ENCODE data around the gene RSRC1.
"Not testable (repeated sequence)": the region's sequence is repeated elsewhere in the genome, so short reads cannot be mapped to it uniquely, and the experiment has no call there.

Gene RSRC1

DNA sequence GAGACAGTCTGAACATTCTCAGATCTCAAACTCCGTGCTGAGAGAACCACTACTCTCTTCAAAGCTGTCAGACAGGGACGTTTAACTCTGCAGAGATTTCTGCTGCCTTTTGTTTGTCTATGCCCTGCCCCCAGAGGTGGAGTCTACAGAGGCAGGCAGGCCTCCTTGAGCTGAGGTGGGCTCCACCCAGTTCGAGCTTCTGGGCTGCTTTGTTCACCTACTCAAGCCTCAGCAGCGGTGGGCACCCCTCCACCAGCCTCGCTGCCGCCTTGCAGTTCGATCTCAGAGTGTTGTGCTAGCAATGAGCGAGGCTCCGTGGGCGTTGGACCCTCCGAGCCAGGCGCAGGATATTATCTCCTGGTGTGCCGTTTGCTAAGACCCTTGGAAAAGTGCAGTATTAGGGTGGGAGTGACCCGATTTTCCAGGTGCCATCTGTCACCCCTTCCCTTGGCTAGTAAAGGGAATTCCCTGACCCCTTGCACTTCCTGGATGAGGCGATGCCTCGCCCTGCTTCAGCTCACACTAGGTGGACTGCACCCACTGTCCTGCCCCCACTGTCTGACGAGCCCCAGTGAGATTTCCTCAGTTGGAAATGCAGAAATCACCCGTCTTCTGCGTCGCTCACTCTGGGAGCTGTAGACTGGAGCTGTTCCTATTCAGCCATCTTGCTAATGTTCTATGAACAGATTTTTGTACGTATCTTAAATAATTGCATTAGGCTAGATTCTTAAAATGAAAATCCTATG is 220.0 kb downstream of the RSRC1 start:
- DNase-seq (ENCODE audit: low read depth, low spot score), result not testable (repeated sequence)

GRCh38 chr3:158330870-158331269 is 221.0 kb downstream of the RSRC1 start:
- DNase-seq (ENCODE audit: low read depth, low spot score), result no peak

GRCh38 chr3:158333736-158334135 is 223.8 kb downstream of the RSRC1 start:
- no peak for DNase-seq (ENCODE audit: low read depth, low spot score)

DNA sequence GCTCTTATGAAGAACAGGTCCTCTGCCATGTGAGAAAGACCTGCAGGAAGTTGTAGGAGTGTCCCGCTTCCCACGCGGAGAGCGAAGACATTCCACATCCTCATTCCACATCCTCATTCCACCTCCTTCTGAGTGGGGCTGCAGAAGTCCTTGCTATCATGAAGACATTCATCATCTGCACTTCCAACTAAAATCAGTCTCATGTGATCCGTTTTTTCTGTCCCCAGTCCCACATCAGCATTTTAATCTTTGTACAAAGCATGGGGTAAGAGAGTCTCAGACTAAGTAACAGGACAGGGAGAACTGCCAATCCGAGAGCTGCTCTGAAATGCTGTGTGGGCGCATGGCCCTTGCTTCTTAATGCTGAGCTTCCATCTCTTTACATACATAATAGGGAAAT is 227.2 kb downstream of the RSRC1 start:
- no peak for DNase-seq (ENCODE audit: low read depth, low spot score)

- DNase-seq (ENCODE audit: low read depth, low spot score), result no peak
Measured at GRCh38 chr3:158339638-158340037, 229.7 kb downstream of the RSRC1 start.

- DNase-seq (ENCODE audit: low read depth, low spot score), result not testable (repeated sequence)
Measured at GRCh38 chr3:158340951-158341350, 231.1 kb downstream of the RSRC1 start.

DNA sequence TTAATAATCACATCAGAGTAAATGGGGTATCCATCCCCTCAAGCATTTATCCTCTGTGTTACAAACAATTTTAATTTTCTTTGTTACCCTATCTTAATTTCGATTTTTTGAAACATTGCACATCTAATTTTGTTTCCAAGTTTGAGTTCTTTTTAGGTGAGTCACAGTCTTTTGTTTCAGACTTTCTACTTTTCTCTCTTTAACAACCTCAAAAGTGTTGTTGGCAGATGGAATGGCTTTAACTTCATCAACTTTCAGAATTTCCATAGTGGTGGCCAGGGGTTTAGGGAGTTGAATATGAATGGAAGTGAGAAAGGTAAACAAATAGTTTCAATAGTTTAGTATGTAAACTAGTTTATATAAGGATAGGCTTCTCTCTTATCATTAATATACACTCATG is 238.1 kb downstream of the RSRC1 start:
- no peak for DNase-seq (ENCODE audit: low read depth, low spot score)

- no peak for DNase-seq (ENCODE audit: low read depth, low spot score)
Measured at GRCh38 chr3:158350971-158351370, 241.1 kb downstream of the RSRC1 start.

GRCh38 chr3:158352551-158352950 is 242.7 kb downstream of the RSRC1 start:
- no peak for DNase-seq (ENCODE audit: low read depth, low spot score)

GRCh38 chr3:158354713-158355112 is 244.8 kb downstream of the RSRC1 start:
- DNase-seq (ENCODE audit: low read depth, low spot score), result no peak

DNA sequence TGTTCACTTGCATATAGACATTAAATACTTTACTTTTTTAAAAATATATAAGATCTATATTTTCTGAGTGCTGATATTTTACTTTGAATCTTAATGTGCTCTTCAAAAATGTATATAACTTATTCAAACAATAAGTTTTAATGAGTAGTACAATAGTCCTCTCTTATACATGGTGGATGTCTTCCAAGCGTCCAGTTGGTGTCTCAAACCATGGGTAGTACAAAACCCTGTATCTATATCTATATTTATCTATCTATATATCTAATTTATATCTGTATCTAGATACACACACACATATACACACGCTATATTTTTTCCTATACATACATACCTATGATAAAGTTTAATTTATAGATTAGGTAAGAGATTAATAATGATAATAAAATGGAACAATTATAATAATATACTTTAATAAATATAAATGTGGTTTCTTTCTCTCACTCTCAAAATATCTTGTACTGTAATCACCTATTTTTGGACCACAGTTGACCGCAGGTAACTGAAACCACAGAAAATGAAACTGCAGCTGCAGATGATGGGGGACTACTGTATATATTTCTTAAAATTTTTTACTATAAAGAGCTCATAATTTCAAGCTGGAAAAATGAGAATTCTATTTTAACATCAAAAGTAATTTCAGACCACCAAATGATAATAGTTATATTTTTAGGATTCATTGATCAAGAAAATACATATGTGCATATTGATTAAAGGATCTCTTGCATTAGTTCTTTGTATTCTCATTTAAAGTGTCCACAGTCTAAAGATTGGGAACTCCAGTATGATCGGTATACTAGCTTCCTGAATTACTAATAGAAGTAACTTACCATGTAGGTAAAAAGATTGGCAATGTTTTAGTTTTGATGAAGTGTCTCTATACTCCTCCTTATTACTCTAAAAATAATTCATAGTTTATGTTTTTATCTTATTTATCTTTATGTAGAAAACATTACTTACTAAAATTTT is 246.0 kb downstream of the RSRC1 start:
- DNase-seq (ENCODE audit: low read depth, low spot score), result no peak

GRCh38 chr3:158359339-158359738 is 249.4 kb downstream of the RSRC1 start:
- no peak for DNase-seq (ENCODE audit: low read depth, low spot score)

- no peak for DNase-seq (ENCODE audit: low read depth, low spot score)
Measured at GRCh38 chr3:158360756-158361448, 251.0 kb downstream of the RSRC1 start.

GRCh38 chr3:158368271-158368670 is 258.4 kb downstream of the RSRC1 start:
- DNase-seq (ENCODE audit: low read depth, low spot score), result no peak

- no peak for DNase-seq (ENCODE audit: low read depth, low spot score)
Measured at GRCh38 chr3:158369279-158369678, 259.4 kb downstream of the RSRC1 start.

DNA sequence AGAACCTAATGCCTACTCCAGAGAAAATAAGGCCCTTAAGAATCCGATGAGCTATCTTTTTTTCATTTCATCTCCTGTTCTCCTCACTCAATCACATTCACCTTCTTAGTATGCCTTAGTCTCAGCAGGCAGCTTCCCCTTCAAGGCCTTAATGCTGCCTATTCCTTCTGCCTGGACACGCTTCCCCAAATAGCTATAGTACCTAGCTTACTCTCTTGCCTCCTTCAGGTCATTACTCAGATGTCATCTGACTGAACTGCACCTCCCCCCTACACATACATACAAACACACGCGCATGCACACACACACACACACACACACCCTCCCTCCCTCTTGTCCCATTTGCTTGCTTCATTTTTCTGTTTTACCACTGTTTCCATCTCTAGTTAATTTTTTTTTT is 269.6 kb downstream of the RSRC1 start:
- no peak for DNase-seq (ENCODE audit: low read depth, low spot score)

DNA sequence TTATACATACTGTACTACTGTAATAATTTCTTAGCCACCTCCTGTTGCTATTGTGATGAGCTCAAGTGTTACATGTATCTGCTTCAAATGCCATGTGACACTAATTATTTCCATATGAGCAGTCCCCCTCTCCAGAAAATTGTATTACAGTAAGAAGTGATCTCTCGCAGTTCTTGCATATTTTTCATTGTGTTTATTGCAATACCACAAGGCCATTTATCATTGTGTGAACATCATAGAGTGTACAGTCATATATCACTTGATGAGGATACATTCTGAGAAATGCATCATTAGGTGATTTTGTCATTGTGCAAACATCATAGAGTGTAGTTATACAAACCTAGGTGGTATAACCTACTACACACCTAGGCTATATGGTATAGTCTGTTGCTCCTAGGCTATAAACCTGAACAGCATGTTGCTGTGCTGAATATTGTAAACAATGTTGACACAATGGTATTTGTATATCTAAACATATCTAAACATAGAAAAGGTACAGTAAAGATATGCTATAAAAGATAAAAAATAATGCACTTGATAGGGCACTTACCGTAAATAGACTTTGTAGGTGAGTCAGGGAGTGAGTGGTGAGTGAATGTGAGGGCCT is 271.5 kb downstream of the RSRC1 start:
- no peak for DNase-seq (ENCODE audit: low read depth, low spot score)

- DNase-seq (ENCODE audit: low read depth, low spot score), result no peak
Measured at GRCh38 chr3:158382479-158382878, 272.6 kb downstream of the RSRC1 start.

GRCh38 chr3:158384019-158384418 is 274.1 kb downstream of the RSRC1 start:
- no peak for DNase-seq (ENCODE audit: low read depth, low spot score)

DNA sequence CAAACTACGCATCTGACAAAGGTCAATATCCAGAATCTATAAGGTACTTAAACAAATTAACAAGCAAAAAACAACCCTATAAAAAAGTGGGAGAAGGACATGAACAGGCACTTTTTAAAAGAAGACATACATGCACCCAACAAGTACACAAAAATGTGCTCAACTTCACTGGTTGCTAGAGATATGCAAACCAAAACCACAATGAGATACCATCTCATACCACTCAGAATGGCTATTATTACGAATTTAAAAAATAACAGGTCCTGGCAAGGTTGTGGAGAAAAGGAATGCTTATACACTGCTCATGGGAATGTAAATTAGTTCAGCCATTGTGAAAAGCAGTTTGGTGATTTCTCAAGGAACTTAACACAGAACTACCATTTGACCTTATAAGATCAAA is 285.5 kb downstream of the RSRC1 start:
- no peak for DNase-seq (ENCODE audit: low read depth, low spot score)

DNA sequence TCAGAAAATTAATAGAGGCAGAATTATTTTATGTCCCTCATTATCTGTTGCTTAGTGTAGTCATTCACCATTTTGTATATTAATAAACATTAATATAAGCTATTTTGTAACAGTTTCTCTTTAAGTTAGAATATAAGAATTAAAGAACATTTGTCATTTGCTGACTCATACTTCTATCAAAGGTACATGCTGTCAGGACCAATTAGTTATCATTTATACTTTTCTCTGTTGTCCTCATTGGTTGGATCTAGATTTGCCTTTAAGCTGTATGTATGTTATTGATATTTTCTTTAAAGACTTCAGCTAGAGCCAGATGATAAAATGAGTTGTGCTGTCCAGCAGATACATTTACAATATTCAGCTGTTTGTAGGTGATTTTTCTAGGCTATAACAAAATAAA is 292.7 kb downstream of the RSRC1 start:
- DNase-seq (ENCODE audit: low read depth, low spot score), result no peak

DNA sequence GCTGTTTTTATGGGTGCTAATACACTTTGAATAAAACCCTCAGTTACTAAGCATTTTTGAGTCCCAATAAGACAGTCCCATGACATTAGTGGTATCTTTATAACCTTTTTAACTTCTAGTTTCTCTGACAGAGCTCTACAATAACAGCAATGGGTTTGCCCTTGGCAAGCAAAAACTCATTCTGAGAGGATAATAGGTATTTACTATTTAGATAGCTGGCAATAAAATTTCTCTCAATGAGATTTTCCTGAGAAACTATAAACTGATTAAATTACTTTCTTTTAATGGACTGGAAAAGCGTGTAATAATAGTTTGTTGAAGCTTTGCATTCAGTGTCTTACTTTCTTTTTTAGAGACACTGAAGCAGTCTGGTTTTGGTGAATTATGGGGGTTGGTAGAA is 293.1 kb downstream of the RSRC1 start:
- DNase-seq (ENCODE audit: low read depth, low spot score), result no peak
